Measurements from ENCODE around the gene ARMCX6. TPM values are rescaled to one million over a fixed set of nuclear protein-coding genes. Genes with fewer than 3 reads are reported as not detected.

Gene ARMCX6
- 25.0 TPM for total RNA-seq
- long read RNA-seq, transcript ARMCX6-201 (3 exons, 1,846 nt), result major isoform, 14 of 18 reads
- long read RNA-seq, partial matches to known transcripts, result 0 of 18 reads
- long read RNA-seq, other reads (novel, unspliced or antisense), result 1 of 18 reads

DNA sequence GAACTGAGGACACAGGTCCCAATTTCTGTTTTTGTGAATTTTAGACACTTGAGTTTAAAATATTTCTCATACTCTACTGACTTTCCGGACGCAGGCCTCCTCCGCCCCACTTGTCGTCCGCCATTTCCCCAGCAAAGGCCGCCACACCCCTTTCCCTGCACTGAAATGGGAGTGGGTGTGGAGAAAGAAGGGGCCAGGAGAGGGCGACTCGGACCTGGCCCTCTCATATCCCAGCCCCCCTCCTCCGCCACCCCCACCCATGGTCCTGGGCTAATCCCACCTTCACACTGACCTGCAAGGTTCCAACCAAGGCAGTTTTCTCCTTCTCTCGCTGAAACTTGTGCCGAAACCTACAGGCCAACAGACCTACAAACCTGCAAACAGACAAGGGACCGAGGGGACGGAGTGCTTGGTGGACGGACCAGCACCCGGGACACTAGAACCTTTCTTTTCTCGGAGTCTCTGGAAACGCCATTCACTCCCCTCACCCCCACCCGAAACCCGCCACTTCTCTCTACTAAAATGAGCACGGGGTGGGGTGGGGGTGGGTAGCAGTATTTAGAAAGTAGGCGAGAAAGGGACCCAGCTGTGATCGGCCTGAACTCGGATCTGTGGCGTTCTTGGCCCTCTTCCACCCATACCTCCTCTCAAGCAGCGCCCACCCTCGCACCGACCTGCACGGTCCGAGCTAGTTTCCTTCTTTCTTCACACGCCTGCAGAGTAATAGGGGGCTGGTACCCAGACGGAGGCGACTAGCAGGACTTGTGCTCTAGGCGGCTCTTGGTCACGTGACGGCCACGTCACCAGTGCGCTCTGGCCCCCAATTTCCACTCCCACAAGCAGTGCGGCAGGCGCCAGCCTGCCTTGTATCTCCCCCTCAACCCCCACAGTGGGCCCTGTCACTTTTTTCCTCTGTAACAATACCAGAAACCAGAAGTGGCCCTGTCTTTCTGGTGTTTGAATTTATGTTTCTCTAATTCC lies at the start of gene ARMCX6:
TSS of gene ARMCX6 (minus strand) at position 790 of the 981 bp plus-strand sequence. CDS start 1,380 bp downstream, outside the sequence.
- no peaks in the 10 kb centered on the region for H3K36me3 ChIP-seq
- H3K9me3 ChIP-seq (replicated peaks), result no peaks in the 10 kb centered on the region
- peak within 1 kb of the TSS; percentile 77 for H3K4me3 ChIP-seq
- H3K27ac ChIP-seq (replicated peaks), result peak within 1 kb of the TSS; percentile 79
- TF ChIP-seq, protein P1, sequence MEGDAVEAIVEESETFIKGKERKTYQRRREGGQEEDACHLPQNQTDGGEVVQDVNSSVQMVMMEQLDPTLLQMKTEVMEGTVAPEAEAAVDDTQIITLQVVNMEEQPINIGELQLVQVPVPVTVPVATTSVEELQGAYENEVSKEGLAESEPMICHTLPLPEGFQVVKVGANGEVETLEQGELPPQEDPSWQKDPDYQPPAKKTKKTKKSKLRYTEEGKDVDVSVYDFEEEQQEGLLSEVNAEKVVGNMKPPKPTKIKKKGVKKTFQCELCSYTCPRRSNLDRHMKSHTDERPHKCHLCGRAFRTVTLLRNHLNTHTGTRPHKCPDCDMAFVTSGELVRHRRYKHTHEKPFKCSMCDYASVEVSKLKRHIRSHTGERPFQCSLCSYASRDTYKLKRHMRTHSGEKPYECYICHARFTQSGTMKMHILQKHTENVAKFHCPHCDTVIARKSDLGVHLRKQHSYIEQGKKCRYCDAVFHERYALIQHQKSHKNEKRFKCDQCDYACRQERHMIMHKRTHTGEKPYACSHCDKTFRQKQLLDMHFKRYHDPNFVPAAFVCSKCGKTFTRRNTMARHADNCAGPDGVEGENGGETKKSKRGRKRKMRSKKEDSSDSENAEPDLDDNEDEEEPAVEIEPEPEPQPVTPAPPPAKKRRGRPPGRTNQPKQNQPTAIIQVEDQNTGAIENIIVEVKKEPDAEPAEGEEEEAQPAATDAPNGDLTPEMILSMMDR (IDR thresholded peaks at IDR 0.05; ENCODE audit: borderline replicate concordance), result peak; percentile 56
- H3K4me1 ChIP-seq, result peaks cover 17% of the 10 kb centered on the region
- H3K27me3 ChIP-seq (ENCODE audit: low read depth), result no peaks in the 10 kb centered on the region
- intact Hi-C loops (cut with micrococcal nuclease), result no loop called here
- peak; percentile 78 for DNase-seq

DNA sequence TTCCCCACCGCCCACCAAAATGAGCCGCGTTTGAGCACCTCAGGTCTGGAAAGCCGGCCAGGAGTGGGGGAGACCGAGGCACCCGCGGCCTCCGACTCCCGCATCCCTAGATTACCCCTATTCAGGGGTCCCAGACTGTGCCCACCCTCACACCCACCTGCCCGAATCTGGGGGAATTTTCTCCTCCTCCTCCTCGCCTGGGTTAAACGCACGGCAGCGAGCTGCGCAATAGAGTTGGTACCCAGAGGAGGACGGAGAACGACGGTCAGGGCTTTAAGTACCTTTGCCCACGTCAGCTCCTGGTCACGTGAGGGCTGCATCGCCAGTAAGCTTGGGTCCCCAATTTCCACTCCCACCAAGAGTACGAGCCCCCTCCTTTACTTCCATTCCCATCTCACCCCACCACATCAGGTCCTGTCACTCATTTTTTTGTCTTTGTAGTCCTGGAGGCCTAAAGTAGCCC lies 41.8 kb upstream of the ARMCX6 start, which contains the start of gene ARMCX2:
TSS of gene ARMCX2 (minus strand) at position 250 of the 463 bp plus-strand sequence. CDS start 2,262 bp downstream, outside the sequence.
- TF ChIP-seq, protein P1 (IDR thresholded peaks at IDR 0.05; ENCODE audit: borderline replicate concordance), result no peak
- intact Hi-C loops (cut with micrococcal nuclease), result no loop called here
- DNase-seq, result peak; percentile 54

DNA sequence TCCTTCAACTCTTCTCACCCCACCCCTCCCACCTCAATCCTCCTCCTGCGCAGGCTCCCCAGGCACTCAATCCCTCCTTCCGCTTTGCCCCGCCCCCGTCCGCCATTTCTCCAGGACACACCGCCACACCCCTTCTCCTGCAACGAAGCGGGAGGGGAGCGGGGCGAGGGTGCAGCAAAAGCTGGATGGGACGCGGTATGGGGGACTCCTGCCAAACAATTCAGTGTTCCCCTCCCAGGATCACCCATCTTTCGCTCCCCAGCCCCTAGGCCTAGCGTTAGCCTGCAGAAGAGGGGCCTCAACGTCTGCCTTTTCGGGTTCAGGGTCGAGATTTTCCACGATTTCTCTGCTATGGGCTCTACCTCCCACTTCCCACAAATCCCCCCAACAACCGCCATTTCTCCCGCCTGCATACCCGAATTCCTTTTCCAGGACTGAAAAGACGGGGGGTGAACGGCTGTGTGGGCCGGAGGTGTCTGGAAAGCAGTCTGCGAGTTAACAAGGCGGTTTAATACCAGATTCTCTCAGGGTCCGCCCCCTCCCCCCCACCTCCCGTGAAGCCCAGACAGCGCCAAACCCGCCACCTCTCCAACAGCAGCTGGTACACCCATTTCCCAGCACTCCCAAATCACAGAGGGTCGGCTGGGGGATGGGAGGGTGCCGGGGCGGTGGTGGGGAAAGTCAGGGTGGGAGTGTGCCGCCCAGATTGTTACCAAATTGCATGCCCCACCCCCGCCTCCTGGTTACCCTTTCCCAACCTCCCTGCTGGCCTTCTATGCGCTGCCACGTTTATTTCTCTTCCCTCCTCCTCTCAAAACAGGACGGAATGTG lies 41.1 kb upstream of the ARMCX6 start:
- Histone ChIP-seq H3K4me3 (peak overlapping the region; percentile 73), H3K27me3 (ENCODE audit: low read depth) (no peaks in the 10 kb centered on the region), H3K36me3 (peaks cover 6% of the 10 kb centered on the region), H3K9me3 (replicated peaks) (no peaks in the 10 kb centered on the region), H3K27ac (replicated peaks) (peak overlapping the region; percentile 70), H3K4me1 (no peaks in the 10 kb centered on the region)
- intact Hi-C loops (cut with micrococcal nuclease), result no loop called here
- TF ChIP-seq, protein P1 (IDR thresholded peaks at IDR 0.05; ENCODE audit: borderline replicate concordance), result no peak
- DNase-seq, result peak; percentile 77

More for the DNA sequence above, 41.8 kb upstream of the ARMCX6 start, which contains the start of gene ARMCX2:
- H3K27ac ChIP-seq (replicated peaks), result peak within 1 kb of the TSS; percentile 70
- no peaks in the 10 kb centered on the region for H3K9me3 ChIP-seq (replicated peaks)
- H3K27me3 ChIP-seq (ENCODE audit: low read depth), result no peaks in the 10 kb centered on the region
- peaks cover 6% of the 10 kb centered on the region for H3K36me3 ChIP-seq
- H3K4me3 ChIP-seq, result peak within 1 kb of the TSS; percentile 73
- no peaks in the 10 kb centered on the region for H3K4me1 ChIP-seq

DNA sequence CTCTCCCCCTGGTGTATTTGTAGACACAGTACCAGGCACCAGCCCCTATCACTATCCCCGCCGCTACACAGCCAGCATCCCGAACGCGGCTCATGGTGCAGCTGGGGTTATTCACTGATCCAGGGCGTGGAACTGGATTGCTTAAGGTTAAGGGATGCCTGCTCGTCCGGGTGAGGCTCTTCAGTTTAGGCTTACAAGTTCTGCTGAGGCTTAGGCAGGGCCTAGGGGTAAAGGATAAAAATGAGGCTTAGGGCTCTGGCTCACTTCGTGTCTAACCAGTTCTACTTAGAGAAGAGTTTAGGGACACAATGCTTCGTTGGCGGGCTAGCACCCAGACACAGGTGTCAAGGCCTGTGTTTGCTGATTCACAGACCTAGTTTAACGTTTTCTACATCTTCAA lies 39.7 kb upstream of the ARMCX6 start:
- no peaks in the 10 kb centered on the region for H3K4me1 ChIP-seq
- peaks cover 6% of the 10 kb centered on the region for H3K36me3 ChIP-seq
- H3K27me3 ChIP-seq (ENCODE audit: low read depth), result no peaks in the 10 kb centered on the region
- TF ChIP-seq, protein P1 (IDR thresholded peaks at IDR 0.05; ENCODE audit: borderline replicate concordance), result no peak
- intact Hi-C loops (cut with micrococcal nuclease), result no loop called here
- no peak for DNase-seq
- H3K4me3 ChIP-seq, result no peak overlapping the region
- H3K9me3 ChIP-seq (replicated peaks), result no peaks in the 10 kb centered on the region
- H3K27ac ChIP-seq (replicated peaks), result no peak overlapping the region

DNA sequence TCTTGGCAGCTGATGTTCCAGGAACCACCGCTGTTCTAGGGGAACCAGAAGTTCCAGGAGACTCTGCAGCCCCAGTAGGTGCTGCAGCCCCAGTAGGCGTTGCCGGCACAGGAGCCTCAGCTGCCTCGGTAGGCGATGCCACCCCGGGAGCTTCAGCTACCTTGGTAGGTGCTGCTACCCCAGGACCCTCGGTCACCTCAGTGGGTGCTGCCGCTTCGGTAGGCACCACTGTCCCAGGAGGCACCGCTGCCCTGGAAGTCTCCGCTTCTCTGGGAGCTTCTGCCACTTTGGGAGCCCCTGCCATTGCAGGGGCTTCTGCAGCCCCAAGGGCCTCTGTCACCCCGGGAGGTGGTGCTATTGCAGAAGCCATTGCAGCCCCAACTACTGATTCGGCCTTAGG lies 39.0 kb upstream of the ARMCX6 start:
- Histone ChIP-seq H3K36me3 (peaks cover 6% of the 10 kb centered on the region), H3K27me3 (ENCODE audit: low read depth) (no peaks in the 10 kb centered on the region), H3K9me3 (replicated peaks) (no peaks in the 10 kb centered on the region), H3K27ac (replicated peaks) (no peak overlapping the region), H3K4me1 (no peaks in the 10 kb centered on the region), H3K4me3 (no peak overlapping the region)
- intact Hi-C loops (cut with micrococcal nuclease), result no loop called here
- no peak for DNase-seq
- TF ChIP-seq, protein P1 (IDR thresholded peaks at IDR 0.05; ENCODE audit: borderline replicate concordance), result no peak
